ENCODE measurements around the gene PLCB2. TPM values are rescaled to one million over a fixed set of nuclear protein-coding genes. Genes with fewer than 3 reads are reported as not detected.

PLCB2 gene
- total RNA-seq, 1 donor from 2014 or later: 3.7 TPM

GRCh38 chr15:40286794-40287193, 20.9 kb downstream of the PLCB2 start:
- no peak overlapping the region for H3K27ac Mint-ChIP-seq (ENCODE audit: unreplicated experiment)
- no peaks in the 10 kb centered on the region for H4K20me1 ChIP-seq (ENCODE audit: insufficient read depth, low read length)
- peaks cover 18% of the 10 kb centered on the region for H3K4me1 Mint-ChIP-seq (ENCODE audit: low read depth, unreplicated experiment)
- H3K4me3 Mint-ChIP-seq (ENCODE audit: unreplicated experiment): no peak overlapping the region
- H3K36me3 Mint-ChIP-seq (ENCODE audit: low read depth, unreplicated experiment): peaks cover 2% of the 10 kb centered on the region
- no peak for TF ChIP-seq EZH2 (IDR thresholded peaks at IDR 0.05; ENCODE audit: insufficient read depth, low read length)
- no peak for TF ChIP-seq CTCF (IDR thresholded peaks at IDR 0.05; ENCODE audit: insufficient read depth, low read depth, low read length)
- H3K4me2 ChIP-seq (ENCODE audit: low read length): no peak overlapping the region
- no peaks in the 10 kb centered on the region for H3K79me2 ChIP-seq (ENCODE audit: insufficient read depth, low read length)
- peaks cover 25% of the 10 kb centered on the region for H3K4me1 ChIP-seq (ENCODE audit: insufficient read depth, low read length)
- no peak overlapping the region for H2AFZ ChIP-seq (ENCODE audit: low read depth, low read length)
- no peaks in the 10 kb centered on the region for H3K9me3 Mint-ChIP-seq (ENCODE audit: unreplicated experiment)
- H3K27me3 Mint-ChIP-seq (ENCODE audit: low read depth, unreplicated experiment): peaks cover 31% of the 10 kb centered on the region
- H3K9me3 ChIP-seq (ENCODE audit: insufficient read depth, low read depth, low read length): no peaks in the 10 kb centered on the region
- no peak overlapping the region for H3K4me3 ChIP-seq (ENCODE audit: insufficient read depth, low read depth, low read length)
- DNase-seq (ENCODE audit: low read depth) (no peak), FAIRE-seq (no peak)
- H3K36me3 ChIP-seq (ENCODE audit: insufficient read depth, low read length): no peaks in the 10 kb centered on the region
- peaks cover 27% of the 10 kb centered on the region for H3K27me3 ChIP-seq (ENCODE audit: insufficient read depth, low read length)
- no peak overlapping the region for H3K9ac ChIP-seq (ENCODE audit: low read length)
- no peak overlapping the region for H3K27ac ChIP-seq (ENCODE audit: low read depth, low read length)

GRCh38 chr15:40286061-40286532, 21.6 kb downstream of the PLCB2 start:
- H3K4me1 ChIP-seq (ENCODE audit: insufficient read depth, low read length): peaks cover 26% of the 10 kb centered on the region
- no peak for DNase-seq (ENCODE audit: low read depth)
- no peaks in the 10 kb centered on the region for H3K79me2 ChIP-seq (ENCODE audit: insufficient read depth, low read length)
- Mint-ChIP-seq H3K4me1 (ENCODE audit: low read depth, unreplicated experiment) (peaks cover 18% of the 10 kb centered on the region), H3K4me3 (ENCODE audit: unreplicated experiment) (no peak overlapping the region), H3K27ac (ENCODE audit: unreplicated experiment) (no peak overlapping the region), H3K27me3 (ENCODE audit: low read depth, unreplicated experiment) (peaks cover 30% of the 10 kb centered on the region), H3K36me3 (ENCODE audit: low read depth, unreplicated experiment) (peaks cover 2% of the 10 kb centered on the region), H3K9me3 (ENCODE audit: unreplicated experiment) (no peaks in the 10 kb centered on the region)
- TF ChIP-seq EZH2 (IDR thresholded peaks at IDR 0.05; ENCODE audit: insufficient read depth, low read length): no peak
- no peak for TF ChIP-seq CTCF (IDR thresholded peaks at IDR 0.05; ENCODE audit: insufficient read depth, low read depth, low read length)
- H3K4me3 ChIP-seq (ENCODE audit: insufficient read depth, low read depth, low read length): no peak overlapping the region
- no peak overlapping the region for H2AFZ ChIP-seq (ENCODE audit: low read depth, low read length)
- no peaks in the 10 kb centered on the region for H3K36me3 ChIP-seq (ENCODE audit: insufficient read depth, low read length)
- peaks cover 31% of the 10 kb centered on the region for H3K27me3 ChIP-seq (ENCODE audit: insufficient read depth, low read length)
- H4K20me1 ChIP-seq (ENCODE audit: insufficient read depth, low read length): no peaks in the 10 kb centered on the region
- H3K9ac ChIP-seq (ENCODE audit: low read length): no peak overlapping the region
- peak overlapping the region; percentile 46 for H3K4me2 ChIP-seq (ENCODE audit: low read length)
- no peaks in the 10 kb centered on the region for H3K9me3 ChIP-seq (ENCODE audit: insufficient read depth, low read depth, low read length)
- FAIRE-seq: no peak
- H3K27ac ChIP-seq (ENCODE audit: low read depth, low read length): no peak overlapping the region

GRCh38 chr15:40285554-40286011, 22.2 kb downstream of the PLCB2 start:
- Histone ChIP-seq H3K4me3 (ENCODE audit: insufficient read depth, low read depth, low read length) (no peak overlapping the region), H2AFZ (ENCODE audit: low read depth, low read length) (no peak overlapping the region), H3K9me3 (ENCODE audit: insufficient read depth, low read depth, low read length) (no peaks in the 10 kb centered on the region), H3K79me2 (ENCODE audit: insufficient read depth, low read length) (no peaks in the 10 kb centered on the region), H3K27ac (ENCODE audit: low read depth, low read length) (no peak overlapping the region), H3K9ac (ENCODE audit: low read length) (no peak overlapping the region), H3K36me3 (ENCODE audit: insufficient read depth, low read length) (no peaks in the 10 kb centered on the region), H3K4me2 (ENCODE audit: low read length) (peak overlapping the region; percentile 46), H4K20me1 (ENCODE audit: insufficient read depth, low read length) (no peaks in the 10 kb centered on the region), H3K4me1 (ENCODE audit: insufficient read depth, low read length) (peaks cover 24% of the 10 kb centered on the region), H3K27me3 (ENCODE audit: insufficient read depth, low read length) (peaks cover 36% of the 10 kb centered on the region)
- Mint-ChIP-seq H3K27me3 (ENCODE audit: low read depth, unreplicated experiment) (peaks cover 35% of the 10 kb centered on the region), H3K9me3 (ENCODE audit: unreplicated experiment) (no peaks in the 10 kb centered on the region), H3K4me1 (ENCODE audit: low read depth, unreplicated experiment) (peaks cover 18% of the 10 kb centered on the region), H3K36me3 (ENCODE audit: low read depth, unreplicated experiment) (peaks cover 2% of the 10 kb centered on the region), H3K27ac (ENCODE audit: unreplicated experiment) (peak overlapping the region; percentile 53), H3K4me3 (ENCODE audit: unreplicated experiment) (peak overlapping the region; percentile 25)
- DNase-seq (ENCODE audit: low read depth) (no peak), FAIRE-seq (no peak)
- TF ChIP-seq CTCF (IDR thresholded peaks at IDR 0.05; ENCODE audit: insufficient read depth, low read depth, low read length) (no peak), EZH2 (IDR thresholded peaks at IDR 0.05; ENCODE audit: insufficient read depth, low read length) (no peak)

Measured in astrocyte (in vitro differentiated cells and primary cell).